GM19035 (cell line): ENCODE results near the gene TSGA10.
"Not testable (repeated sequence)": the region's sequence is repeated elsewhere in the genome, so short reads cannot be mapped to it uniquely, and the experiment has no call there.

ENCODE experiments used
- ATAC-seq: cut with Tn5 transposase; IDR thresholded peaks from one replicate; pipeline ENCODE4 v1.9.1; 2021; ENCODE audit not compliant: unreplicated experiment

The TSGA10 gene

DNA sequence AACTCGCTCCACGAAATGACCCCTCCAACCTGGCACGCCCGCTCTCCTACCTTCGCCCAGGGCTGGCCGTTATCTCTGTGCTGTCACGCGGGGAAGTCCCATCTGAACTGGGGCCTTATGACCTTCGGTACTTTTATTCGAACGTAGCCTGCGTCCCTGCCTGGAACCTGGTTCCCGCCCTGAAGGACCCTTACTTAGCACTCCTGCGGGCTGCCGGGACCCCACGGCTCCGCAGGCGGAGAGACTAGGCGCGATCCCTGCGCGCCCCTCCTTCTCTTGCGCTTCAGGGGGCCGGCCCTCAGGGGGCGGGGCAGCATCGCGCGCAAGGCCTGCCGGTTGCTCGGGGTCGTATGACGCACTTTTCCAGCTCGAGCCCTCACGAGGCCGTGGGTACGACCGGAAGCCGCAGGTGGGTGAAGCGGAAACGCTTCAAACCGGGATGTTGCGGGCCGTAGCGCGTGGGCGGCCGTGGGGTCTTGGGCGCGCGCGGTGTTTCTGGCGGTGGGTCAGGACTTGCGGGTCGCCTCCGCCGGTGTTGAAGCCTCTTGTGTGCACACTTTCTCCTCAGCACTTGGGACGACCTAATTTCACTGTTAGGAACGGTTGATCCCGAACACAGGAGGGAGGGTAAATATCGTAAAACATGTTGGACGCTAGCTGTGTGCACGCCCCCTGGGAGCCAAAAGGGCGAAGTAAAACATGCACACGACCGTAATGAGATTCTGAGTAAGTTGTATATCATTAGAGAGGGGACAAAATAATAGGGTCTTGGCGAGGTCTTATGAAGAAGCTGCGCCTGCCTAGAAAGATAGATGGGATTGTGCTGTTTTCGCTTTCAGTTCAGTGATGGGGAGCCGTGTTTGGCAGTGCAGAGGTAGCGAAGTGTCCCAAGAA is at the start of gene TSGA10, which contains the start of gene LIPT1:
TSS of gene TSGA10 (minus strand) at position 300 of the 894 bp plus-strand sequence. CDS start 45,503 bp downstream, outside the sequence.
TSS of gene LIPT1 (plus strand) at position 325 of the 894 bp plus-strand sequence. CDS start 6,991 bp downstream, outside the sequence.
- ATAC-seq: peak; percentile 96

- ATAC-seq: no peak
These were observed 47.4 kb upstream of the TSGA10 start for GRCh38 chr2:99201959-99202678.

DNA sequence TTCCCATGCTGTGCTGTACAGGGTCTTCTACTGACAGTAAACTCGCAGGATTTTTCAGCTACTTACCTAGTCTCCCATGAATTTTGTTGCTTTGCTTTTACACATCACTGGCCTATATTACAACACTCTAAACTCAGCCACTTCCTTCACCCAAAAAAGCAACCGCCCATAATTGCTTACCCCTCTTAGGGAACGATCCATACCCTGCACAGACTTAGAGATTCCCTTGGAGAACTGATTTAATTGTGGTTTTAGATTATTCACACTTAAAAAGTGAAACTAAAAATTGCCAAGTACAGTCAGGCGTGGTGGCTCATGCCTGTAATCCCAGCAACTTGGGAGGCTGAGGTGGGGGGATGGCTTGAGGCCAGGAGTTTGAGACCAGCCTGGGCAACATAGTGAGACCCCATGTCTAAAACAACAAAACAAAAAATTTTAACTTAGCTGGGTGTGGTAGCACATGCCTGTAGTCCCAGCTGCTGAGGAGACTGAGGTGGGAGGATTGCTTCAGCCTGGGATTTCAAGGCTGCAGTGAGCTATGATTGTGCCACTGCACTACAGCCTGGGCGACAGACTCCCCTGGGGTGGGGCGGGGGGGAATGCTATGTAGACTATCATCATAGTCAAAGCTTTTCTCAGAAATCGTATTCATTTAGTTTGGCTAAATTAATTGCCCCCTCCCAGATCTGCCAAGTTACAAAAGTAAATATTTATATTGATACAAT is 45.5 kb upstream of the TSGA10 start:
- no peak for ATAC-seq

- no peak for ATAC-seq
These were observed 43.5 kb upstream of the TSGA10 start for GRCh38 chr2:99198103-99198841.

- ATAC-seq: not testable (repeated sequence)
These were observed 37.6 kb upstream of the TSGA10 start for GRCh38 chr2:99192364-99192763.

- ATAC-seq: no peak
These were observed 35.8 kb upstream of the TSGA10 start for GRCh38 chr2:99190548-99190947.

- no peak for ATAC-seq
These were observed 33.6 kb upstream of the TSGA10 start for GRCh38 chr2:99188357-99188756.

- ATAC-seq: no peak
These were observed 32.3 kb upstream of the TSGA10 start for GRCh38 chr2:99187011-99187410.

GRCh38 chr2:99184811-99185210 is 30.1 kb upstream of the TSGA10 start:
- ATAC-seq: no peak

- no peak for ATAC-seq
These were observed 28.3 kb upstream of the TSGA10 start for GRCh38 chr2:99183025-99183424.

- no peak for ATAC-seq
These were observed 26.9 kb upstream of the TSGA10 start for GRCh38 chr2:99181624-99182000.

DNA sequence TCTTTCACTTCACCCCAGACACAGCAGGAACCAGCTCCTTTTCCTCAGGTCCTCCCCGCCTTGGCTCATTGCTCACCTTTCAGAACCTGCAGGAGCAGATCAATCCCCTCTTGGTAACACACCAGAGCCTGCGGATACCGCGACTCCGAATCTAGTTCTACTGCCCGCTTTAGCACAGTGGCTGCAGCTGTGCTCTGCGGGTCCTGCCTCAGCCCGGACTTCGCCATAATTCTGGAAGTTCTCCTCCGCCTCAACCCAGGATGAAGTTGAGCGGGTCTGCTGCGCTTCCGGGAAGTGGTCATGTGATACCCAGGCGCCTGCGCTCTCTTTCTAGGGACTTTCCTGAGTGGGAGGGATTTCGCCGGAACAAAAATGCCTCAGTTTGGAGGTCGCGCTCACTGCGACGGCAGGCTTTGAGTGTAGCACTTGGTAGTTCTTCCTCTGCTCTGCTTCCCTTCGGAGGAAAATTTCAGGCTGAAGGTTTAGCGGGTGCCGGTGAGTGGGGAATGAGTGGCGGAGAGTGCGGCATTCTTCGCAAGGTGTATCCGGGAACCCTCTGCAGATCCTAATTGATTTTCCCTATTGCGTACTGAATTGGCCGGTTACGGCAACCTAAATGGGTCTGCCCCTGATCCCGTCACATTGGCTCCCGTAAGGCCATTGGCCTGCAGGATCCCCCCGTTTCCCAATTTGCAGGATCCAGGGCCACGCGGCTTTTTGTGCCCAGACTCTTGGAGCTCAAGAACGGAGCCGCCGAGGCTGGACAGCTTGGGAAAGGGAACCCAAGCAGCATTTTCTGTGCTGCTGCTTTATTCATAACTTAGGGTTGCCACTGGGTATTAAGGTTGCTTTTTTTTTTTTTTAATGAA is 26.2 kb upstream of the TSGA10 start, which contains the start of the genes MITD1 and MRPL30:
TSS of gene MITD1 (minus strand) at position 304 of the 869 bp plus-strand sequence. CDS start at position 227, 77 bp downstream.
TSS of gene MRPL30 (plus strand) at position 430 of the 869 bp plus-strand sequence. CDS start 5,020 bp downstream, outside the sequence.
- ATAC-seq: peak; percentile 96

DNA sequence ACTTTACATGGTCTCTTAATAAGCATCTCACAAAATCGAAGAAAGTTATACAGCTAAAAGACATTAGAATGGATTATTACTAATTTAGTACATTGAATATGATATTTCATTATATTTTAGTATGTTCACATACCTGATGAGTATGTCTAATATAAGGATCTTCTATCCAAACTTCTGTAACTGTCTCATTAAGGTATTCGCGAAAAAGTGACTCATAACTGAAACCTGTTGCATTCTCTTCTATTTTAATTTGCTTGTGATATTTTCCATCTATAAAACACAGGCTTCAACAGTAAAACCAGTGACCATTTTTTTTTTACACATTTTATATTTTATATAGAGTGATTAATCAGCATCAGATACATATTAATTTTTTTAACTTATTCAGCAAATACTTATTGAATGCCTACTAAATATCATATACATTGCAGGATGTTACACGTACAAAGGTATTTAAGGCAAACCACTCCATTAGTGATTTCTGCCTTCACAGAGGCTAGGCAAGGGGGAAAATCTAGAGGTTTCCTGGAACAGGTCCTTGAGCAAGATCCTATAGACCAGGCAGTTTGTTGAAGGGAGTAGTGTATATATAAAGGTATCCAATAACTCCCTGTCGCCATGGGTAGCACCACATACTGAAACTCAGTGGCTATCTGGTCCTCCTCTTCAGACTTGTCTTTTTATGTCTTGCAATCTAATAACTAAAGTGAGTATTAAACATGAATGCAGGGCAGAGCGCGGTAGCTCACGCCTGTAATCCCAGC is 16.8 kb upstream of the TSGA10 start:
- ATAC-seq: no peak

DNA sequence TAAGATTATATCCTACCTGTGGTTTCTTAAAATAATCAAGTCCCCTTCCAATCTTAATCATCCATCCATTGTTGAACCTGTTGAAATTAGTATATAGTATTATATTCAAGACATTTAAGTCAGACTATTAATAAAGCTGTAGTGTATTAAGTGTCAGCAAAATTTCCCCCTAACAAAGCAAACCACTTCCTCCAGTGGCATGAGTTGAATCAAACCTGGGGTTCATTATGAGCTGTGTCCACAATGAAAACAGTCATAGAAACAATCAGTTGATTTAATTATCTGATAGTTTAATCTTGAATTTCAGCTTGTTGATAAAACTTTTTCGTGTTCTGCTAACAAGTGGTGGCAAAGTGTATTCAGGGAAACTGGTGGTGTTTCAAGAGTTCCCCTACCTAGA is 14.8 kb upstream of the TSGA10 start:
- no peak for ATAC-seq

DNA sequence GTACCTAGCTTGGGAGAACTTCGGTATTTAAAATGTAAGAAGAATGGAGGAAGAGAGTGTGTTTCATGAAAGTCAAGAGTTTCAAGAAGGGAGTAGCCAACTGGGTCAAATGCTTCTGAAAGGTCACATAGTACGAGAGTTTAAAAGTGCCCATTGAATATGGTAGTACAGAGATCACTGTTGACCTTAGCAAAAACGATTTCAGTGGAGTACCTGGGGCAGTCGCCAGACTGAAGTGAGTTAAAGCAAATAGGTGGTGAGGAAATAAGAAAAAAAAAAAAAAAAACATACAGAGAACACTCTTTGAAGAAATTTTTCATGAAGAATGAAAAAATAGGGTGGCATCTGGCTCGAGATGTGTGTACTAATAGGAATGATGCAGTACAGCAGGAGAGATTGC is 11.5 kb upstream of the TSGA10 start:
- ATAC-seq: no peak

GRCh38 chr2:99159594-99159993 is 4.9 kb upstream of the TSGA10 start:
- ATAC-seq: no peak

DNA sequence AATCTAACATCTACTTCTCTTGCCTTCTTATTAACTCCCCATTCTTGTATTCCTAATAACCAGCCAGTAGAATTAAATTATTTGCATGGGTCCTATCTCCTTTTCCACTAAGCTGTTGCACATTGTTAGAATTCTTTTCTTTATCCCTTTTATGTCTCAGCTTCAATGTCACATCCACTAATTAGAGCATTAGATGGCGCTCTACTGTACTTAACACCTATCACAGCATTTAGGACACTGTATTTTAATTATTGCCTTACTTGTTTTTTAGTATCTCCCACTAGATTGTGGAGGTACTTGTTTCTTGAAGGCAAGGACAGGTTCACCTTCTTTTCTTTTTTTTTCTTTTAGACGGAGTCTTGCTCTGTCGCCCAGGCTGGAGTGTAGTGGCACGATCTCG is 3.9 kb upstream of the TSGA10 start:
- no peak for ATAC-seq

- no peak for ATAC-seq
These were observed 2.1 kb upstream of the TSGA10 start for GRCh38 chr2:99156891-99157290.
